Gastroesophageal sphincter (tissue), 3 donors: Measurements from ENCODE around the gene APOBEC3F.

Experiments
- CTCF ChIP-seq, 4 experiments: fragments of 200-600 bp in 2 of 4; fragments of 450-650 bp in 2 of 4; sonication (generic) in 1 of 4; IDR thresholded peaks; one replicate each; pipeline ENCODE4 v1.5.1; 2017 to 2019; ENCODE audit warnings: antibody characterized with exemption in 4 of 4, mild to moderate bottlenecking in 2 of 4, moderate library complexity in 2 of 4
- POLR2A ChIP-seq, 2 donors: fragments of 450-650 bp; IDR thresholded peaks; one replicate each; pipeline ENCODE4 v1.6.1; 2017; ENCODE audit warnings: antibody characterized with exemption in 2 of 2, mild to moderate bottlenecking in 2 of 2, moderate library complexity in 1 of 2

DNA sequence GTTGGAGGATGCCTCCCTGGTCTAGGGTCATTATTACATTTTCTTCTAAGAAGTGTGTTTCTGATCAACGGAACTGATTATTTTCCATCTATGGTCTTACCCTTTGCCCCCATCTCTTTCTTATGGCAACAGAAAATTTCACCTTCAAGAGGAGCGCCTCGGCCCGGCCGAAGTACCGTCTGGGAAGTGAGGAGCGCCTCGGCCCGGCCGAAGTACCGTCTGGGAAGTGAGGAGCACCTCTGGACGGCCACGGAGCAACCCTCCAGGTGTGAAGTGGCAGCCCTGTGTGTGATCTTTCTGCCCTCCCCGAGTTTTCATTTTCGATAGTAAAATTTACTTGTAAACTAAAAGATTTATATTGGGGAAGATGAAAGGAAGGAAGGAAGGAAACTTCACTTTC lies 29.7 kb upstream of the APOBEC3F start:
- TF ChIP-seq CTCF (IDR thresholded peaks at IDR 0.05) = no peak
- no peak for TF ChIP-seq POLR2A (IDR thresholded peaks at IDR 0.05)
